Measurements from ENCODE around the gene ZNF75A. TPM values are rescaled to one million over a fixed set of nuclear protein-coding genes. Genes with fewer than 3 reads are reported as not detected.

The ZNF75A gene
- total RNA-seq, result 51.3 to 53.4 TPM (median 51.7 TPM) in 3 replicates

DNA sequence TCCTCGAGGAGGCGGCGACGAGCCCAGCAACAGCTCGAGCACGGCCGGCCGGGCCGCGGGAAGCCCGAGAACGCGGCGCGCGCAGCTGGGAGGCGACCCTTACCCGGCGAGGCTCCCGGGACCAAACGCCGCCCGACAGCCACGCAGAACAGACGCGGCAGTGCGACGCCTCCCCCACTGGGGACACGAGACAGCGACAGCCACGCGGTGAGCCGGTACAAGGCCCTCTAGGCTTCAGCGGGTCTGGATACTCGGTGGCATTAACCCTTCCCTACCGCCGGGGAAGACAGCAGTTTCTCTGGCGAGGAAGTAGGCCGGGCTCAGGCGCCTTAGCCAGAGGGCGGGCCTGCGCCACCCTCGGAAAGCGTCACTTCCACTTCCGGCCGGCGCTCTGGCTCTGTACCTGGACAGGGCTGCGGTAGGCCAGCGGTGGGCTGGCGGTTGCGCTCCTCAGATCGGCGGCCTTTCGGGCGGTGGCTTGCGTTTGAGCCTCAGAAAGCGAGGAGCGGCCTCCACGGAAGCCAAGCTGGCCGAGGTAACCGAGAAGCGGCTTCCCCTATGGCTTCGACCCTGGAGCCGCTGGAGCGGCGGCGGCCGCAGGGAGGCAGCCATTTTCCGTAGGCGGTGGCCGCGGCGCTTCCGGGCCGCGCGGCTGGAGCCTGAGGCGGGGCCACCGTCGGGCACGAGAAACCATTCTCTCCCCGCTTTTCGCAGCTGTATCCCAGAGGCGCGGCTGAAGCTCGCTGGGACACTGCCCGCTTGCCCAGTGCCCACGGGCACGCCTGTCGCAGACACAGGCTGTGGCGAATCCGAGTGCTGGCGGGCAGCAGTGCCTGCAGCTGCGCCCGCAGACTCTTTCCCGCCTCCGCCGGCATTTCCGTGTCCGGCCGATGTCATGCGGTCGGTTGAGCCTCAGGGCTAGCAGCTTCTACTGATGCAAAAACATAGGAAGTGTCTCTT is at the start of gene ZNF75A, which contains the start of gene TIGD7:
ZNF75A (plus strand) TSS at position 389 of the 960 bp plus-strand sequence. CDS start 2,932 bp downstream, outside the sequence.
TIGD7 (minus strand) TSS at position 322 of the 960 bp plus-strand sequence. CDS start 4,816 bp downstream, outside the sequence.
- Mint-ChIP-seq H3K4me3 (peak within 1 kb of the TSS; percentile 68), H3K36me3 (peaks cover 71% of the 10 kb centered on the region), H3K27me3 (ENCODE audit: low read depth) (no peaks in the 10 kb centered on the region), H3K27ac (peak within 1 kb of the TSS; percentile 81), H3K9me3 (peaks cover 39% of the 10 kb centered on the region), H3K4me1 (peaks cover 11% of the 10 kb centered on the region)
- TF ChIP-seq, protein P1, sequence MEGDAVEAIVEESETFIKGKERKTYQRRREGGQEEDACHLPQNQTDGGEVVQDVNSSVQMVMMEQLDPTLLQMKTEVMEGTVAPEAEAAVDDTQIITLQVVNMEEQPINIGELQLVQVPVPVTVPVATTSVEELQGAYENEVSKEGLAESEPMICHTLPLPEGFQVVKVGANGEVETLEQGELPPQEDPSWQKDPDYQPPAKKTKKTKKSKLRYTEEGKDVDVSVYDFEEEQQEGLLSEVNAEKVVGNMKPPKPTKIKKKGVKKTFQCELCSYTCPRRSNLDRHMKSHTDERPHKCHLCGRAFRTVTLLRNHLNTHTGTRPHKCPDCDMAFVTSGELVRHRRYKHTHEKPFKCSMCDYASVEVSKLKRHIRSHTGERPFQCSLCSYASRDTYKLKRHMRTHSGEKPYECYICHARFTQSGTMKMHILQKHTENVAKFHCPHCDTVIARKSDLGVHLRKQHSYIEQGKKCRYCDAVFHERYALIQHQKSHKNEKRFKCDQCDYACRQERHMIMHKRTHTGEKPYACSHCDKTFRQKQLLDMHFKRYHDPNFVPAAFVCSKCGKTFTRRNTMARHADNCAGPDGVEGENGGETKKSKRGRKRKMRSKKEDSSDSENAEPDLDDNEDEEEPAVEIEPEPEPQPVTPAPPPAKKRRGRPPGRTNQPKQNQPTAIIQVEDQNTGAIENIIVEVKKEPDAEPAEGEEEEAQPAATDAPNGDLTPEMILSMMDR (IDR thresholded peaks at IDR 0.05; ENCODE audit: unreplicated experiment), result no peak
- peak; percentile 56 to 79 for DNase-seq (ENCODE audit: low spot score in 2 of 2, unreplicated experiment in 2 of 2)

DNA sequence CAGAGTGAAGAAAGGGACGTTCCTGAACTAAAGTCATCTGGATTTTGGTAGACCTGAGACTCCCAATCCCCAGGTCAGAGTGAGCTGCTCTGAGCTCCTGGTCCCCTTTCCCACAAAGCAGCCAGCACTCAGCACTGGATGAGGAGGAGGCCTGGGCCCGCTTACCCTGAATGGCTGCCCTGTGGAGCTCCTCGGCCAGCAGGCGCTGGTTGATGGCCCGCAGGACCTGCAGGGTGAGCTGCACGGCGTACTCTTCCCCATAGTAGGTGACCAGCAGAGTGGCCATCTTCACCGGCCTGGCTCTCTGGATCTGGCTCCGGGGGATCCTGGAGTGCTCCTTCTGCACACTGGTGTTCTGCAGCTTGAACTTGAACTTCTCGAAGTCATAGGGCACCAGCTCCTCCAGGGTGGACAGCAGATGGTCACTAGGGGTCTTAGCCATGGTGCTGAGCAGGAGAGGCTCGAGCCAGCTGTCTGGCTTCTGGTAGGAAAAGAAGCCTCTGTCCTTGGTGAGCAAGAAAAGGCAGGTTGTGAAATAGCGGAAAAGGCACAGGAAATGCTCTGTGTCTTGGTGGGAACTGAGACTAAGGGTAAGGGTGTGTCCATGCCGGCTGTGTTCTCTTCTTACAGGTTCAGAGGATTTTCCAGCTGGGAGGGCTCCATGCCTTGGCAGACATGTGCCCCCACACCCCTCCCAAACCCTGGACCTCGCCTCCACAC is 49.0 kb upstream of the ZNF75A start, which contains the start of gene MEFV:
MEFV (minus strand) TSS at position 488 of the 720 bp plus-strand sequence; CDS start at position 442, 46 bp downstream.
- TF ChIP-seq, protein P1 (IDR thresholded peaks at IDR 0.05; ENCODE audit: unreplicated experiment), result no peak
- Mint-ChIP-seq H3K27ac (no peak within 1 kb of the TSS), H3K9me3 (peaks cover 1% of the 10 kb centered on the region)

DNA sequence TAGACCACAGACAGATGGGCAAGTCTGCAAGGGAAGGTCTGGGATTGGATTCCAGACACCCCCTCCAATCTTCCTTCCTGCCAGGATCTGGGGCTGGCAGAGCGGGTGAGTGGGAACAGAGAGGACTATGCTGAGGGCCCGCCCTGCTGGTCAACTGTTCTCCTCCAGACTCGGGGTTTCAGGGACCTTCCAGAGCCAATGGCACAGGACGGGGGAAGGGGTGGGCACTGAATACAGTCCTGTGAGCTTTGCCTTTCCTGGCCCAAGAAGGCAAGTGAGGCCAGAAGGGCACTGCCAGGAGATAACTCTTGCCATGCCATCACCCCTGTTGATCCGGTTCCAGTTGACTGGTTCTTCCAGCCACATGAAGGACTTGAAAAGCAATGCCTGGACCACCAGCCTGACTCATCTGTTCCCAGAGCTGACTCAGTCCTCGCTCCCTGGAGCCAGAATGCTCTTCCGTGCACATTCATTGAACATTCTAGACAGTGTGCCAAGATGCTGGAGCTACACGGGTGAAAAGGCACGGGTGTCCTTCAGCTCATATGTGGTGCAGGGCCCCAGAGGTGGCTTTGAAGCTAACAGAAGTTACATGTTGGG is 48.3 kb upstream of the ZNF75A start:
- Mint-ChIP-seq H3K27me3 (ENCODE audit: low read depth) (peaks cover 15% of the 10 kb centered on the region), H3K36me3 (no peaks in the 10 kb centered on the region), H3K27ac (no peak overlapping the region), H3K9me3 (no peaks in the 10 kb centered on the region), H3K4me1 (no peaks in the 10 kb centered on the region), H3K4me3 (no peak overlapping the region)
- TF ChIP-seq, protein P1 (IDR thresholded peaks at IDR 0.05; ENCODE audit: unreplicated experiment), result no peak
- no peak for DNase-seq (ENCODE audit: low spot score in 2 of 2, unreplicated experiment in 2 of 2)

More for the DNA sequence above, 49.0 kb upstream of the ZNF75A start, which contains the start of gene MEFV:
- Mint-ChIP-seq H3K36me3 (no peaks in the 10 kb centered on the region), H3K4me3 (no peak within 1 kb of the TSS), H3K27me3 (ENCODE audit: low read depth) (peaks cover 15% of the 10 kb centered on the region), H3K4me1 (no peaks in the 10 kb centered on the region)
- no peak for DNase-seq (ENCODE audit: low spot score in 2 of 2, unreplicated experiment in 2 of 2)

DNA sequence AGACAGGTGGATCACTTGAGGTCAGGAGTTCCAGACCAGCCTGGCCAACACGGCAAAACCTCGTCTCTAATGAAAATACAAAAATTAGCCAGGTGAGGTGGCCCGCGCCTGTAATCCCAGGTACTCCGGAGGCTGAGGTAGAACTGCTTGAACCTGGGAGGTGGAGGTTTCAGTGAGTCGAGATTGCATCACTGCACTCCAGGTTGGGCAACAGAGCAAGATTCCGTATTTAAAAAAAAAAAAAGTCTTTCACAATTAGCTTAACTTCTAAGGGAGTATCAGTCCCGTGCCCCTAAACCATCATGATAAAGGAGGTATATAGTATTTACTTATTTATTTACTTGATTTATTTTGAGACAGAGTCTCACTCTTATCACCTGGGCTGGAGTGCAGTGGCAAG is 45.5 kb upstream of the ZNF75A start:
- peaks cover 8% of the 10 kb centered on the region for H3K4me1 Mint-ChIP-seq
- no peak overlapping the region for H3K4me3 Mint-ChIP-seq
- H3K27me3 Mint-ChIP-seq (ENCODE audit: low read depth), result peaks cover 15% of the 10 kb centered on the region
- TF ChIP-seq, protein P1 (IDR thresholded peaks at IDR 0.05; ENCODE audit: unreplicated experiment), result no peak
- H3K9me3 Mint-ChIP-seq, result no peaks in the 10 kb centered on the region
- H3K36me3 Mint-ChIP-seq, result no peaks in the 10 kb centered on the region
- H3K27ac Mint-ChIP-seq, result no peak overlapping the region
- no peak for DNase-seq (ENCODE audit: low spot score in 2 of 2, unreplicated experiment in 2 of 2)

DNA sequence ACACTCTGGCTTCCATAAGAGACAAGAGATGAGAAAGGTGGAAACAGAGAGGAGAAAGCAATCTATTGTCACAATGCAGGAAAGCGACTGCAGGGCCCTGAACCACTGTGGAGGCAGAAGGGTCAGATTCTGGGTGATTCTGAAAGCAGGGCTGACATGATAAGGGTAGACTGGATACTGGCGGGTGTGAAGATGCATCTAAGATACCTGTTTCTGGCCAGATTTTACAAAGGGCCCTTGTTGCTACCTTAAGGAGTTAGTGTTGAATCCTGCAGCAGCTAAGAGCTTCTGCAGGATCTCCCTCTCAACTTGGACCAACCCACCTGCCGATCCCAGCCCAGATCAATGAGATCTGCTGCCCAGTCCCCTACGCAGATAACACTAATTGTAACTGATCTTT is 42.8 kb upstream of the ZNF75A start:
- no peak overlapping the region for H3K27ac Mint-ChIP-seq
- H3K9me3 Mint-ChIP-seq, result no peaks in the 10 kb centered on the region
- H3K27me3 Mint-ChIP-seq (ENCODE audit: low read depth), result peaks cover 10% of the 10 kb centered on the region
- H3K36me3 Mint-ChIP-seq, result no peaks in the 10 kb centered on the region
- H3K4me1 Mint-ChIP-seq, result peaks cover 8% of the 10 kb centered on the region
- DNase-seq (ENCODE audit: low spot score in 2 of 2, unreplicated experiment in 2 of 2), result no peak
- peak overlapping the region; percentile 60 for H3K4me3 Mint-ChIP-seq
- TF ChIP-seq, protein P1 (IDR thresholded peaks at IDR 0.05; ENCODE audit: unreplicated experiment), result no peak

All from mesothelial cell of epicardium (in vitro differentiated cells).